ENCODE data around the gene DCAF7. TPM values are rescaled to one million over a fixed set of nuclear protein-coding genes. Genes with fewer than 3 reads are reported as not detected.

Gene DCAF7
- total RNA-seq, 1 experiment from 2014 or later = 58.9 TPM

DNA sequence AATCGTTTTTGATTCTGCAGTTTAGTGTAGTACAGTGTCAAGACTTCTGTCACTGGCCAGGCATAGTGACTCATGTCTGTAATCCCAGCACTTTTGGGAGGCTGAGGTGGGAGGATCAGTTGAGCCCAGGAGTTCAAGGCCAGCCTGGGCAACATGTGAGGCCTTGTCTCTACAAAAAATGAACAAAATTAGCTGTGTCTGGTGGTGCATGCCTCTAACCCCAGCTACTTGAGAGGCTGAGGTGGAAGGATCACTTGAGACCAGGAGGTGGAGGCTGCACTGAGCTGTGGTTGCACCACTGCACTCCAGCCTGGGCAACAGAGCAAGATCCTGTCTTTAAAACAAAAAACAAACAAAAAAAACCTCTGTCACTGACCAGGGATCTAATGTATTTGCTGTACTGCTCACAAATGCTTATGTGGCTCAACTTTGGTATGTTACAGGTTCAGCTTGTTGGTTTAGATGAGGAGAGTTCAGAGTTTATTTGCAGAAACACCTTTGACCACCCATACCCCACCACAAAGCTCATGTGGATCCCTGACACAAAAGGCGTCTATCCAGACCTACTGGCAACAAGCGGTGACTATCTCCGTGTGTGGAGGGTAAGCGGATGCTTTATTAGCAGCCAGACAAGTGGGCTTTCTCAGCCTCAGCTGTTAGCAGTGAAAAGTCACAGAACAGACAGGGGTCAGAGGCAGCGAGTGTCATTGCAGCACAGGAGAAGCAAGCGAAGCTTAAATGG lies 27.9 kb downstream of the DCAF7 start:
- intact Hi-C loops (cut with micrococcal nuclease; ENCODE audit: unreplicated experiment) = no loop called here

DNA sequence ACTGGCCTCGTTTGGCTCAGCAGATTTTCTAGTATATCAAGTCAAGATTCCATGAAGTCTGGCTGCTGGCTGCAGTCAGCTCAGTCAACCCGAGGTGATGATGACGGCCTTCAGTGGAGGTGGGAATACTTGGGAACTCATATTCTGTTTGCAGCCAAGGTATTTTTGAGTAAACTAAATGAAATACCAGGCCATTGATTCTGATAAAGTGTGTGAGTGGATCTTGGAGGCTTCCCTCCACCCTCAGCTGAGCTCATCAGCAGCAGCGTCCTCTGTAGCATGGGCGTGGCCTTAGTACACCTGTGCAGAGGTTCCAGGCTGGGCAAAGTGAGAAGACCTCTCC lies 28.5 kb downstream of the DCAF7 start:
- no peak overlapping the region for H3K4me3 Mint-ChIP-seq (ENCODE audit: low read depth, unreplicated experiment)
- H3K9me3 Mint-ChIP-seq (ENCODE audit: low read depth, unreplicated experiment) = no peaks in the 10 kb centered on the region
- no peak overlapping the region for H3K27ac Mint-ChIP-seq (ENCODE audit: unreplicated experiment)
- peaks cover 7% of the 10 kb centered on the region for H3K36me3 Mint-ChIP-seq (ENCODE audit: insufficient read depth, unreplicated experiment)
- no peaks in the 10 kb centered on the region for H3K4me1 Mint-ChIP-seq (ENCODE audit: low read depth, unreplicated experiment)
- BruUV-seq (replicated peaks) = no TSS peak
- TF ChIP-seq, protein P1, sequence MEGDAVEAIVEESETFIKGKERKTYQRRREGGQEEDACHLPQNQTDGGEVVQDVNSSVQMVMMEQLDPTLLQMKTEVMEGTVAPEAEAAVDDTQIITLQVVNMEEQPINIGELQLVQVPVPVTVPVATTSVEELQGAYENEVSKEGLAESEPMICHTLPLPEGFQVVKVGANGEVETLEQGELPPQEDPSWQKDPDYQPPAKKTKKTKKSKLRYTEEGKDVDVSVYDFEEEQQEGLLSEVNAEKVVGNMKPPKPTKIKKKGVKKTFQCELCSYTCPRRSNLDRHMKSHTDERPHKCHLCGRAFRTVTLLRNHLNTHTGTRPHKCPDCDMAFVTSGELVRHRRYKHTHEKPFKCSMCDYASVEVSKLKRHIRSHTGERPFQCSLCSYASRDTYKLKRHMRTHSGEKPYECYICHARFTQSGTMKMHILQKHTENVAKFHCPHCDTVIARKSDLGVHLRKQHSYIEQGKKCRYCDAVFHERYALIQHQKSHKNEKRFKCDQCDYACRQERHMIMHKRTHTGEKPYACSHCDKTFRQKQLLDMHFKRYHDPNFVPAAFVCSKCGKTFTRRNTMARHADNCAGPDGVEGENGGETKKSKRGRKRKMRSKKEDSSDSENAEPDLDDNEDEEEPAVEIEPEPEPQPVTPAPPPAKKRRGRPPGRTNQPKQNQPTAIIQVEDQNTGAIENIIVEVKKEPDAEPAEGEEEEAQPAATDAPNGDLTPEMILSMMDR (IDR thresholded peaks at IDR 0.05; ENCODE audit: unreplicated experiment) = no peak
- intact Hi-C loops (cut with micrococcal nuclease; ENCODE audit: unreplicated experiment) = no loop called here
- no peak for DNase-seq
- CTCF ChIA-PET = interaction anchor here (0.7 to 1.6 kb wide), 2 partner anchors 10 to 153 kb away, joined by 3 read pairs; no protein-coding TSS in a partner anchor
- H3K27me3 Mint-ChIP-seq (ENCODE audit: unreplicated experiment) = no peaks in the 10 kb centered on the region

More for the DNA sequence above, 27.9 kb downstream of the DCAF7 start:
- TF ChIP-seq, protein P1 (IDR thresholded peaks at IDR 0.05; ENCODE audit: unreplicated experiment) = no peak
- CTCF ChIA-PET = interaction anchor here (0.7 kb wide), 1 partner anchor 9 kb away, joined by 3 read pairs; no protein-coding TSS in a partner anchor
- Mint-ChIP-seq H3K27me3 (ENCODE audit: unreplicated experiment) (no peaks in the 10 kb centered on the region), H3K4me3 (ENCODE audit: low read depth, unreplicated experiment) (no peak overlapping the region), H3K27ac (ENCODE audit: unreplicated experiment) (no peak overlapping the region), H3K36me3 (ENCODE audit: insufficient read depth, unreplicated experiment) (peaks cover 7% of the 10 kb centered on the region), H3K4me1 (ENCODE audit: low read depth, unreplicated experiment) (no peaks in the 10 kb centered on the region), H3K9me3 (ENCODE audit: low read depth, unreplicated experiment) (no peaks in the 10 kb centered on the region)
- BruUV-seq (replicated peaks) = no TSS peak
- DNase-seq = no peak

- Mint-ChIP-seq H3K9me3 (ENCODE audit: low read depth, unreplicated experiment) (no peaks in the 10 kb centered on the region), H3K4me1 (ENCODE audit: low read depth, unreplicated experiment) (no peaks in the 10 kb centered on the region), H3K4me3 (ENCODE audit: low read depth, unreplicated experiment) (no peak overlapping the region), H3K27ac (ENCODE audit: unreplicated experiment) (no peak overlapping the region), H3K27me3 (ENCODE audit: unreplicated experiment) (no peaks in the 10 kb centered on the region), H3K36me3 (ENCODE audit: insufficient read depth, unreplicated experiment) (peaks cover 7% of the 10 kb centered on the region)
- BruUV-seq (replicated peaks) = no TSS peak
- TF ChIP-seq, protein P1 (IDR thresholded peaks at IDR 0.05; ENCODE audit: unreplicated experiment) = no peak
- intact Hi-C loops (cut with micrococcal nuclease; ENCODE audit: unreplicated experiment) = no loop called here
- CTCF ChIA-PET = interaction anchor here (1.6 kb wide), 1 partner anchor 154 kb away, joined by 3 read pairs; no protein-coding TSS in a partner anchor
- no peak for DNase-seq
Observed at GRCh38 chr17:63579633-63580032, 29.4 kb downstream of the DCAF7 start.

GRCh38 chr17:63587770-63588169 lies 37.5 kb downstream of the DCAF7 start:
- Mint-ChIP-seq H3K36me3 (ENCODE audit: insufficient read depth, unreplicated experiment) (peaks cover 15% of the 10 kb centered on the region), H3K4me3 (ENCODE audit: low read depth, unreplicated experiment) (no peak overlapping the region), H3K9me3 (ENCODE audit: low read depth, unreplicated experiment) (no peaks in the 10 kb centered on the region), H3K27me3 (ENCODE audit: unreplicated experiment) (no peaks in the 10 kb centered on the region), H3K4me1 (ENCODE audit: low read depth, unreplicated experiment) (no peaks in the 10 kb centered on the region), H3K27ac (ENCODE audit: unreplicated experiment) (no peak overlapping the region)
- TF ChIP-seq, protein P1 (IDR thresholded peaks at IDR 0.05; ENCODE audit: unreplicated experiment) = no peak
- intact Hi-C loops (cut with micrococcal nuclease; ENCODE audit: unreplicated experiment) = no loop called here
- CTCF ChIA-PET = no interaction called here
- no peak for DNase-seq
- no TSS peak for BruUV-seq (replicated peaks)
